Cortex of kidney (tissue), 1 donor: ENCODE results near the gene SUFU.
"Not testable (repeated sequence)": the region's sequence is repeated elsewhere in the genome, so short reads cannot be mapped to it uniquely, and the experiment has no call there.

Source experiments
- DNase-seq: peaks from one replicate; lab custom pipeline; 2025; lab: John Stamatoyannopoulos, UW

SUFU gene

GRCh38 chr10:102503264-102504178, at the start of gene SUFU:
TSS of gene SUFU (plus strand) at chr10:102503972. CDS start at chr10:102504153, 181 bp downstream.
- DNase-seq: no peak

- not testable (repeated sequence) for DNase-seq
Observed at GRCh38 chr10:102454662-102455487, 48.9 kb upstream of the SUFU start.

- DNase-seq: no peak
Observed at GRCh38 chr10:102455893-102456471, 47.8 kb upstream of the SUFU start.

- DNase-seq: no peak
Observed at GRCh38 chr10:102457591-102458150, 46.1 kb upstream of the SUFU start.

GRCh38 chr10:102458656-102459055, 45.1 kb upstream of the SUFU start:
- DNase-seq: no peak

GRCh38 chr10:102460836-102461186, 43.0 kb upstream of the SUFU start:
- no peak for DNase-seq

- DNase-seq: peak; percentile 54
Observed at GRCh38 chr10:102461187-102462054, 42.4 kb upstream of the SUFU start.

- DNase-seq: no peak
Observed at GRCh38 chr10:102462512-102463054, 41.2 kb upstream of the SUFU start.

- no peak for DNase-seq
Observed at GRCh38 chr10:102463983-102464382, 39.8 kb upstream of the SUFU start.

GRCh38 chr10:102465466-102465865, 38.3 kb upstream of the SUFU start:
- no peak for DNase-seq

GRCh38 chr10:102467318-102467717, 36.5 kb upstream of the SUFU start:
- no peak for DNase-seq

- DNase-seq: no peak
Observed at GRCh38 chr10:102467971-102468438, 35.8 kb upstream of the SUFU start.

GRCh38 chr10:102468683-102469082, 35.1 kb upstream of the SUFU start:
- DNase-seq: no peak

- no peak for DNase-seq
Observed at GRCh38 chr10:102470579-102471546, 32.9 kb upstream of the SUFU start.

- DNase-seq: no peak
Observed at GRCh38 chr10:102473445-102474331, 30.1 kb upstream of the SUFU start.

GRCh38 chr10:102475451-102476040, 28.2 kb upstream of the SUFU start:
- no peak for DNase-seq

- no peak for DNase-seq
Observed at GRCh38 chr10:102476466-102477141, 27.2 kb upstream of the SUFU start.

GRCh38 chr10:102479651-102480050, 24.1 kb upstream of the SUFU start:
- DNase-seq: no peak
